Mucosa of descending colon (tissue), 3 donors: ENCODE results near the gene CHCHD1. TPM values are rescaled to one million over a fixed set of nuclear protein-coding genes. Genes with fewer than 3 reads are reported as not detected.
A peak's percentile ranks its signal among the peaks of the same experiment; 100 is the strongest.

Experiments used
- ATAC-seq: fragments of 200-7000 bp; cut with Tn5 transposase; one replicate; pipeline ENCODE4 v1.9.1; 2020; ENCODE audit warnings: mild to moderate bottlenecking, moderate library complexity
- DNase-seq, 3 donors: peaks; one replicate each; pipeline ENCODE4 v3.0.0-alpha.2; 2020
- H3K36me3 ChIP-seq: fragments of 200-600 bp; one replicate; pipeline ENCODE4 v1.8.0; 2021; ENCODE audit warnings: low read depth, mild to moderate bottlenecking
- H3K4me1 ChIP-seq: fragments of 200-600 bp; one replicate; pipeline ENCODE4 v1.8.0; 2021; ENCODE audit warnings: low read depth, mild to moderate bottlenecking
- H3K4me3 ChIP-seq: fragments of 200-600 bp; one replicate; pipeline ENCODE4 v1.8.0; 2021; ENCODE audit warnings: mild to moderate bottlenecking
- H3K9me3 ChIP-seq: fragments of 200-600 bp; one replicate; pipeline ENCODE4 v1.8.0; 2021; ENCODE audit warnings: mild to moderate bottlenecking
- CTCF ChIP-seq: fragments of 200-600 bp; IDR thresholded peaks from one replicate; pipeline ENCODE4 v1.8.0; 2022; ENCODE audit warnings: antibody characterized with exemption, mild to moderate bottlenecking
- intact Hi-C, 2 donors: fragments of 100-400 bp; cut with DNase I in 1 of 2; cut with micrococcal nuclease in 1 of 2; formaldehyde crosslinking; loops; one replicate each; pipeline versions ENCODE4 v1.11.0 to v1.11.1; 2022; cut with DNase I, micrococcal nuclease
- total RNA-seq, 3 donors: library from RNA; stranded (reverse); fragmentation: NEBNext Ultra II Directional in 2 of 3; extraction: Animal tissue kit (Norgen Biotek cat#: 25700) in 2 of 3; gene quantifications; one replicate each; pipeline versions ENCODE4 v1.2.1 to v1.2.4, GENCODE V29; 2021 to 2023
- donor health status: DM: no; HTN: no; CAD: no; lungs with moderate emphysema.
- donor health status: DM: no; HTN: no; CAD: no.
- donor health status: DM: no; HTN: yes; CAD: no.

CHCHD1 gene
- total RNA-seq, 3 donors from 2014 or later, result 19.8 to 26.2 (median 22.7) TPM

- ATAC-seq (no peak), DNase-seq (peak in 1 of 3 donors; percentile 34)
- H3K36me3 ChIP-seq, result no peaks in the 10 kb centered on the region
- no peaks in the 10 kb centered on the region for H3K9me3 ChIP-seq
- no peak overlapping the region for H3K4me3 ChIP-seq
- intact Hi-C loops, result no loop called here
- H3K4me1 ChIP-seq, result peaks cover 8% of the 10 kb centered on the region
- TF ChIP-seq CTCF, result no peak
These were observed 26.4 kb downstream of the CHCHD1 start for GRCh38 chr10:73808021-73808815.

GRCh38 chr10:73809061-73809818 lies 27.4 kb downstream of the CHCHD1 start:
- DNase-seq (peak in 1 of 3 donors; percentile 4), ATAC-seq (no peak)
- H3K36me3 ChIP-seq, result no peaks in the 10 kb centered on the region
- TF ChIP-seq CTCF, result no peak
- H3K4me1 ChIP-seq, result peaks cover 8% of the 10 kb centered on the region
- no peak overlapping the region for H3K4me3 ChIP-seq
- no peaks in the 10 kb centered on the region for H3K9me3 ChIP-seq
- intact Hi-C loops, result no loop called here

- Histone ChIP-seq H3K4me1 (peaks cover 8% of the 10 kb centered on the region), H3K36me3 (no peaks in the 10 kb centered on the region), H3K9me3 (no peaks in the 10 kb centered on the region), H3K4me3 (no peak overlapping the region)
- DNase-seq (no peak), ATAC-seq (no peak)
- no peak for TF ChIP-seq CTCF
- intact Hi-C loops, result no loop called here
These were observed 28.5 kb downstream of the CHCHD1 start for GRCh38 chr10:73810358-73810734.

- Histone ChIP-seq H3K4me3 (peak overlapping the region; percentile 68), H3K4me1 (peaks cover 8% of the 10 kb centered on the region), H3K36me3 (no peaks in the 10 kb centered on the region), H3K9me3 (no peaks in the 10 kb centered on the region)
- intact Hi-C loops, result no loop called here
- TF ChIP-seq CTCF, result no peak
- peak; percentile 48 for ATAC-seq
- DNase-seq, result peak; percentile 49 to 82 (median 69)
These were observed 29.1 kb downstream of the CHCHD1 start for GRCh38 chr10:73810735-73811465.

- no peak for TF ChIP-seq CTCF
- H3K36me3 ChIP-seq, result no peaks in the 10 kb centered on the region
- DNase-seq, result no peak
- H3K4me1 ChIP-seq, result peaks cover 8% of the 10 kb centered on the region
- H3K9me3 ChIP-seq, result no peaks in the 10 kb centered on the region
- no peak for ATAC-seq
- intact Hi-C loops, result no loop called here
- no peak overlapping the region for H3K4me3 ChIP-seq
These were observed 30.8 kb downstream of the CHCHD1 start for GRCh38 chr10:73812657-73813056.
